ENCODE data around the gene EXOC3.

DNA sequence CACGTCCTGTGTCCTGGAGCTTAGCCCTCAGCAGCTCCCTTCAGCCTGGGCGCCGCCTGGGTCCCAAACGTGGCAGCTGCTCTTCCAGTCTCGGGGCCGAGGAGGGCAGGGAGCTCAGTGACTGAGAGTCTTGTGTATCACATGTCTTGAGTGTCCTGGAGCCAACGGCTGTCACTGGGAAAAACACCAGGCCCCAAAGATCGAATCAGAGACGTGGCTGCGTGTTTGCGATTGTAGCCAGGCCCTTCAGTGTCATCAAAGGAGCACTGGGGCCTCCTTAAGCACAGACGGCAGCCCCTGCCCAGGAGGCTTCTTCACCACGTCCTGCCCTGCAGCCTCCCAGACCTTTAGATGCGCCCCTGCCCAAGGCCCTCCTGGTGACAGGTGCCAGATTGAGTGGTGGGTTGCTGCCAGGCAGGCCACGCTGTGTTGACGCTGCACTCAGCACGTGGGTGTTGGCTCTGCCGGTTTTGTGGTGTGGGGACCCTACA lies 5.7 kb upstream of the EXOC3 start:
- TF ChIP-seq EZH2phosphoT487 (IDR thresholded peaks at IDR 0.05; ENCODE audit: insufficient read depth, low read depth) = no peak
- no peak for TF ChIP-seq EZH2 (IDR thresholded peaks at IDR 0.05; ENCODE audit: insufficient read depth, poor library complexity, severe bottlenecking)

All from GM23248 (cell line).